ENCODE data around the gene C6orf58.

DNA sequence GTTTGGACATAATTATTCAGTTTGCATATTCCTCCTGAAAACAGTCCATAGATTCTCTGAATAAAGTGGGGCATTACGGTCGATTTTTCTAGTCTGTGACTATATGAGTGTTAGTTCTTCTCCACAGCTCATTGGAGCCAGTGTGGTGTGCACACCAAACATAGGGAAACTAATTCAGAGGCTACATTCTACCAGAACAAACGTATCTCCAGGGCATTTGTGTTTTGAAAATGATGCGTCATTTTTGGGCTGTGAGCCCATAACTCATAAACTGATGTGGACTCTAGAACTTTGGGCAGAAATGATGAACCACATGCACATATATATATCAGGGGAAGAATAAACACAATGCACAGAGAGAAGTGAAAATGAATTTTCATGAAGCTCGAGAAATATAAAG lies 41.8 kb downstream of the C6orf58 start:
- TF ChIP-seq SIN3A (IDR thresholded peaks at IDR 0.05; ENCODE audit: borderline replicate concordance, insufficient read depth, low read length) (no peak), POLR2AphosphoS5 (IDR thresholded peaks at IDR 0.05; ENCODE audit: low read depth, low read length) (no peak), TAF1 (IDR thresholded peaks at IDR 0.05; ENCODE audit: borderline replicate concordance, insufficient read depth, low read length) (no peak), FOXP2 (optimal IDR thresholded peaks at IDR 0.05; ENCODE audit: borderline replicate concordance, extremely low read depth, extremely low read length, insufficient read depth) (no peak)
- TF ChIP-seq, protein P1, sequence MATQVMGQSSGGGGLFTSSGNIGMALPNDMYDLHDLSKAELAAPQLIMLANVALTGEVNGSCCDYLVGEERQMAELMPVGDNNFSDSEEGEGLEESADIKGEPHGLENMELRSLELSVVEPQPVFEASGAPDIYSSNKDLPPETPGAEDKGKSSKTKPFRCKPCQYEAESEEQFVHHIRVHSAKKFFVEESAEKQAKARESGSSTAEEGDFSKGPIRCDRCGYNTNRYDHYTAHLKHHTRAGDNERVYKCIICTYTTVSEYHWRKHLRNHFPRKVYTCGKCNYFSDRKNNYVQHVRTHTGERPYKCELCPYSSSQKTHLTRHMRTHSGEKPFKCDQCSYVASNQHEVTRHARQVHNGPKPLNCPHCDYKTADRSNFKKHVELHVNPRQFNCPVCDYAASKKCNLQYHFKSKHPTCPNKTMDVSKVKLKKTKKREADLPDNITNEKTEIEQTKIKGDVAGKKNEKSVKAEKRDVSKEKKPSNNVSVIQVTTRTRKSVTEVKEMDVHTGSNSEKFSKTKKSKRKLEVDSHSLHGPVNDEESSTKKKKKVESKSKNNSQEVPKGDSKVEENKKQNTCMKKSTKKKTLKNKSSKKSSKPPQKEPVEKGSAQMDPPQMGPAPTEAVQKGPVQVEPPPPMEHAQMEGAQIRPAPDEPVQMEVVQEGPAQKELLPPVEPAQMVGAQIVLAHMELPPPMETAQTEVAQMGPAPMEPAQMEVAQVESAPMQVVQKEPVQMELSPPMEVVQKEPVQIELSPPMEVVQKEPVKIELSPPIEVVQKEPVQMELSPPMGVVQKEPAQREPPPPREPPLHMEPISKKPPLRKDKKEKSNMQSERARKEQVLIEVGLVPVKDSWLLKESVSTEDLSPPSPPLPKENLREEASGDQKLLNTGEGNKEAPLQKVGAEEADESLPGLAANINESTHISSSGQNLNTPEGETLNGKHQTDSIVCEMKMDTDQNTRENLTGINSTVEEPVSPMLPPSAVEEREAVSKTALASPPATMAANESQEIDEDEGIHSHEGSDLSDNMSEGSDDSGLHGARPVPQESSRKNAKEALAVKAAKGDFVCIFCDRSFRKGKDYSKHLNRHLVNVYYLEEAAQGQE (IDR thresholded peaks at IDR 0.05; ENCODE audit: insufficient read depth in 1 of 2, low read depth in 2 of 2, low read length in 2 of 2): no peak

All from PFSK-1 (cell line).